NCI-H510A (cell line): ENCODE data around the gene ESYT2.
"Not testable (repeated sequence)": the region's sequence is repeated elsewhere in the genome, so short reads cannot be mapped to it uniquely, and the experiment has no call there.

ENCODE experiments used
- DNase-seq: peaks from one replicate; lab custom pipeline; 2025; lab: John Stamatoyannopoulos, UW

The ESYT2 gene

DNA sequence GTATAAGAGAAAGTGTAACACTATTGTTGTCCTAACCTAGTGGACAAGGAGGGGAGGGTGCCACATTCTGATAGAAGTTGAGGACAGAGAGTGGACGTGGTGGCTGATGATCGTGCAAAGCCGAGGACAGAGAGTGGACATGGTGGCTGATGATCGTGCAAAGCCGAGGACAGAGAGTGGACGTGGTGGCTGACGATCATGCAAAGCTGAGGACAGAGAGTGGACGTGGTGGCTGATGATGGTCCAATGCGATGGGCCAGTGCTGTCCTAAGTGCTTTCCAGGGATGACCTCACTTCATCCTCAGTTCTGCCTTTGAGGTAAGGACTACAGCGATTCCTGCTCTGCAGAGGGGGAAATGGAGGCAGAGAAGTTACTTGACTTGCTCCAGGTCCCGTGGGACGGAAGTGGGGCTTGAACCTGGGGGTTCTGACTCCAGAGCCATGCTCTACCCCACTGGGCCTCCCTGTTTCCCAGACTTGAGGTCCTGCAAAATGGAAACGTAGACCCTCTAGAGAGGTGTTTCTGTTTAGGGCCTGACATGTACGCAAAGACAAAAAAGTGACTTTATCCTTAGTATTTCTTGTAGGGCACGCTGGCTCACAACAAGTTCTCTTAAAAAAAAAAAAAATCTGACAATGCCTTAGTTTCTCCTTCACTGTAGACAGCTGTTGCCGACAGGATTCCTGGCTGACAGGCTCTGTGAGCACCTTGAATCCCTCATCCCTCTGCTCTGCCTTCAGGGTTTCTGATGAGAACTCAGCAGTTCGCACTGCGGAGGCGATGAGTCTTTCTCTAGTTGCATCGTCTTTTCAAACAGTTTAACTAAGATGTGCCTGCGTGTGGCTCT, 104.4 kb downstream of the ESYT2 start:
- no peak for DNase-seq

DNA sequence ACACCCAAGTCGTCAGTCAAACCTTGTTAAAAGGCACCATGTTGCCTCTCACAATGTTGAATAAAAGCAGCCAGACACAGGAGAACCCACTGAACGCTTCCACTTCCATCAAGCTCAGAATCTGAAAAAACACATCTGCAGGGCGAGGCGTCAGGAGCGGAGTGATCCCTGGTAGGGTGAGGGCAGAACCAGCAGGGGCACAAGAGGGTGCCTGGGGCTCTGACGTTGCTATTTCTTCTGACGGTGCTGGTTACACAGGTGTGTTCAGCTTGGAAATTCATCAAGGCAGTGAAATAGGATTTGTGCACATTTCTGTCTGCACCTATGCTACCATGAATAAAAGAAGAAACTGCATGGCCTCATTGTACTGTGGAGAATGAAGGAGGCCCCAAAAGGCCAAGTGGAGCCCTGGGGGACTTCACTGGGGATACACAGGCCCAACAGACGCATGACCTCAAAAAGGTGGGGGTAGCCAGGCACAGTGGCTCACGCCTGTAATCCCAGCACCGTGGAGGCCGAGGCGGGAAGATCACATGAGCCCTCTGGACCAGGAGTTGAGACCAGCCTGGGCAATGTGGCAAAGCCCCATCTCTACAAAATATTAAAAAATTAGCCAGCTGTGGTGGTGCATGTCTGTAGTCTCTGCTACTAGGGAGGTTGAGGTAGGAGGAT, 105.5 kb downstream of the ESYT2 start:
- no peak for DNase-seq

GRCh38 chr7:158723266-158723665, 106.0 kb downstream of the ESYT2 start:
- DNase-seq: no peak

DNA sequence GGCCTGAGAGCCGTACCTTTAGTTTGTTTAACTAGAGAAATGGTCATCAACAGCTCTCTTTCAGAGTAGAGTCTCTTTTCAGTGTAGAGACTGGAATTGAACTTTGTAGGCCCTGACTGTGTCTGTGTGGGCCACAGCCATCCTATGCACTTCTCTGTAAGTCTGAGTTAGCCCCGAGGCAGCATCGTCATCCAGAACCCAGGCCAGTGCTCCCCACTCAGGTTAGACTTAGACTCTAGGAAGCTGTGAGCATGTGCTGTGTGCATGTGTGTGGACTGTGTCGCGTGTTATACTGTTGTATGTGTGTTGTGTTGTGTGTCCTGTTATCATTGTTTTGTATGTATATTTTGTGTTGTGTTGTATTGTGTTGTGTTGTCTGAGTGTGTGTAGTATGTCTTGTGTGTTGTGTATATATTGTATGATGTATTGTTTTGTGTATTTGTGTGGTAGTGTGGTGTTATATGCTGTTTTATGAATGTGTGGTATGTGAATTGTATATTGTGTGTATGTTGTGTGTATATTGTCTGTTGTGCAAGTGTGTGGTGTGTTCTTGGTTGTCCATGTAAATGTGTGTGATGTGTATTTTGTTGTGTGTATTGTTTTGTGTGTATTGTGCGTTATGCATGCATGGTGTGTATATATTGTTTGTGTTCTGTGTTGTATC, 106.6 kb downstream of the ESYT2 start:
- DNase-seq: no peak

GRCh38 chr7:158720112-158720511, 109.2 kb downstream of the ESYT2 start:
- no peak for DNase-seq

DNA sequence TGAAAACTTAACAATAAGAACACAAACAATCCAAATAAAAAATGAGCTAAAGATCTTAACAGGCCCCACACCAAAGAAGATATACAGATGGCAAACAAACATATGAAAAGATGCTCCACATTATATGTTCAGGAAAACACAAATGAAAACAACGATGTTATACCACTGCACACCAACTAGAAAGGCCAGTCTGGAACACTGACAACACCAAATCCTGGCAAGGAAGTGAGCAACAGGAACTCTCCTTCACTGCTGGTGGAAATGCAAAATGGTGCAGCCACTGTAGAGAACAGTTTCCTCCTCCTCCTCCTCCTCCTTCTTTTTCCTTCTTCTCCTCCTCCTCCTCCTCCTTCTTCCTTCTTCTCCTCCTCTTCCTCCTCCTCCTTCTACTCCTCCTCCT, 112.5 kb downstream of the ESYT2 start:
- DNase-seq: no peak

GRCh38 chr7:158710651-158711102, 118.6 kb downstream of the ESYT2 start:
- DNase-seq: no peak

GRCh38 chr7:158707610-158708009, 121.7 kb downstream of the ESYT2 start:
- no peak for DNase-seq

DNA sequence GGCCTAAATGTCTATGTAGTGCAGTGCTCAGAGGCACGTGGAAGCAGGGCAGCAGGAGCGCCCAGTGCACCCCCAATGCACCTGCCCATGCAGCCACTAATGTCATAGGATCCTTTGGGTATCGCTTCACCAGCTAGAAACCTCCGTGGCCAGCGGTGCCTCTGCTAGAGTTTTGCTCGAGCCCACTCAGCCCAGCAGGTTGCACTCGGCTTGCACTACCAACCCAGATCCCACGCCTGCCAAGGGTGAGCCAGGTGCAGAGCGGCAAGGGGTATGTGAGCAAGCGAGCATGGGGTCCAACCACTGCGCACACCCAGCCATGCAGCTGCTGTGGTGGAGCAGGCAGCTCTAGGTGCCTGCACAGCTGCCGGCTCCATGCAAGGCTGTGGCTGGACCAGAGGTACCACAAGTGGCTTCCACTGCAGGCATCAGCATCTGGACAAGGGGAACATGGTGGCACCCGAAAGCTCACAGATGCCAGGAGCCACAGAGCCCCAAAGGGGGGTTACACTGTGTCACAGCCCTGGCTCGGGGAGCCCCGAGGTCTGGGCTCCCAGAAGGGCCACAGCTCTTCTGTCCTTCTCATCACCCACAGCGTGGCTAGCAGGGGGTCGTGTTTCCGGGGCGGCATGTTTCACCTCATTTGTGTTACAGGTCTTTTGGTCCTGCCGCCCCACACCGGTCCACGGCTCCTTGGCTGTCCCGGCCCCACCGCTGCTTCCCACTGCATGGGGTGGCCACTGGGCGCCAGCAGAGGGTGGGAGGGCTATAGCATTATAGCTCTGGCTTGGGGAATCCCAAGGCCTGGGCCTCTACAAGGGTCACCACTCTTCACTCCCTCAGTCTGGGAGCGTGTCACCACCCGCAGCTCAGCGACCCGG, 122.4 kb downstream of the ESYT2 start:
- no peak for DNase-seq

DNA sequence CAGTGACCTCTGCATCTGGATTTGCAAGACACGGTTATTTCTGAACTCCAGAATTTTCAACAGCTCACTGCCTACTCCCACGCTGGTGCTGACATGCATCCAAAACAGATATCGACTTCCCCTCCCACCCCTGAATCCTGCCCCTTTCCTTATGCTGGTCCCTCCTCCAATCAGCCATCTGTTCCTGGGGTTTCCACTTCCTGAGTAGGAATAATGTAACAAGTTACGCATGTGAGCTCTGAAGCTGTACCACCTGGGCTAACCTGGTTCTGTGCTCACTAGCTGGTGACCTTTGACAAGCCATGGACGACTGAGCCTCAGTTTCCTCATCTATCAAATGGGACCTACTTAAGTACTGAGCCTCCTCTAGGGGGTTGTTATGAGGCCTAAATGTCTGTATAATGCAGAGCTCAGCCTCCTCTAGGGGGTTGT, 123.0 kb downstream of the ESYT2 start:
- no peak for DNase-seq

DNA sequence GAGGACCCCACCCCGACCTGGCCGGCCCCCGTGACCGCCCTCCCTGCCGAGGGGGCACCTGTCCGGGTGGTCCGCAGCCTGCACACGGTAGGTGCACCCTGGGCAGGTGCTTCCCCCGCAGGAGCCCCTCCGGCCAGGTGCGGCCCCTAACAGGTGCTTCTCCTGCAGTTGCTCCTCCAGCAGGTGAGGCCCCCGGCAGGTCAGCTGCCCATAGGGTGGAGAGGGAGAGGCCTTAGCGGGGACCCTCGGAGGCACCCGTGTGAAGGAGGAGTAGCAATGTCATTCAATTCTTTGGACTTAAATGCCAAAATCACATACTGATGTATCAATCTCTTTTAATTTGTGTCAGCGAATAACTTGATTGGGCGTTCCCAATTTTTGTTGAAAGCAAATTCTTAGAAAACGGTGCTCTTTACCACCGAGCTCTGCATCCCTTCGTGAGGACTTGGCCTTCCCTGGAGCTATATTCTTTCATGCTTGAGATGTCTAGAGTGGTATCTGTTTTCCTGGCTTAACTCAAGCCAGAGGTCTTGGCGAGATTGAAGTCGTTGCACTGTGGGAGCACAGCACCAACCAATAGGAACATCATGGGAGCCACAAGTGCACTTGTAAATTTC, 124.0 kb downstream of the ESYT2 start:
- peak; percentile 71 for DNase-seq

DNA sequence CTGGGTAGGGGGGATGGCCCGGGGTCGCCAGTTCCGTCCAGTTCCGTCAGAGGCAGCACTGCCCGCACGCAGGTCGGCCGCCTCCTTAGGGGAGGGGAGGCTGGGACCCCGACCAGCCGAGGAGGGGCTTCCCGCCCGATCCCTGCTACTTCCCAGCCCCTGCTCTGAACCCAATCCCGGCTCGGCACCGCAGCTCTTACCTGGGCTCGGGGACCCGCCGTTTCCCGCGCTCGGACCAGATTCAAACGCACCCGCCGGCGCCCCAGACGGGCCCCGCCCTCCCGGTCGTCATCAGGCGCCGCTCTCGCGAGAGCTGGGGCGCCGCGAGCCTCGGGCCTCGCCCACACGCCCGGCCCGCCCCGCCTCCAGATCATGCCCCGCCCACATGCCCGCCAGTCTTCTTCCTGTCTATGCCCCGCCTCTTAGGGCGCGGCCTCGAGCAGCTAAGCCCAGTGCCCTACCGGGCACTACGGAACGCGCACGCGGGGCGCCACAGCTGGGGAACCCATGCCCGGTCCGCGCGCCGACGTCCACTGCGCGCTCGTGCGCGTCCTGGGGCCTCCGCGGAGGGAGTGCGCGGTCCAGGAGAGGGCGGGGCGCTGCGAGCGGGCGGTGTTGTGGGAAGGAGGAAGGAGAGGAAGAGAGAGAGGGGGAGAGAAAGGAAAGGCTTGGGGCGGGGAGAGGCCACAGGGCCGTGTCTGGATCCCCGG, 124.6 kb downstream of the ESYT2 start, which contains the start of gene NCAPG2:
TSS of gene NCAPG2 (minus strand) at position 281 of the 710 bp plus-strand sequence. CDS start 2,905 bp downstream, outside the sequence.
- DNase-seq: peak; percentile 98

- not testable (repeated sequence) for DNase-seq
Observed at GRCh38 chr7:158703679-158704523, 125.4 kb downstream of the ESYT2 start.

DNA sequence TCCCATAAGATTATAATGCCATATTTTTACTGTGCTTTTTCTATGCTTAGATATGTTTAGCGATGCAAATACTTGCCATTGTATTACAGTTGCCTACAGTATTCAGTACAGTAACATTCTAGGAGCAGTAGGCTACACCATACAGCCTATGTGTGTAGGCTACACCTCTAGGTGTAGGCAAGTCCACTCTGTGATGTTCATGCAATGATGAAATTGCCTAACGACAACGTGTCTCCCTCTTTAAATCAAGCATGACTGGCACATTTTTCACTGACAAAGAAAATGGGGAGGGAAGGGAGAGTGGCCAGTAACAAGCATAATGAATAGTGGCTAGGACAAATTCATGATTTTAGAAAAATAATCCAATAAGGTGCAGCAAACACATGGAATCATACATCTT, 126.4 kb downstream of the ESYT2 start:
- no peak for DNase-seq

- no peak for DNase-seq
Observed at GRCh38 chr7:158702196-158702595, 127.1 kb downstream of the ESYT2 start.

DNA sequence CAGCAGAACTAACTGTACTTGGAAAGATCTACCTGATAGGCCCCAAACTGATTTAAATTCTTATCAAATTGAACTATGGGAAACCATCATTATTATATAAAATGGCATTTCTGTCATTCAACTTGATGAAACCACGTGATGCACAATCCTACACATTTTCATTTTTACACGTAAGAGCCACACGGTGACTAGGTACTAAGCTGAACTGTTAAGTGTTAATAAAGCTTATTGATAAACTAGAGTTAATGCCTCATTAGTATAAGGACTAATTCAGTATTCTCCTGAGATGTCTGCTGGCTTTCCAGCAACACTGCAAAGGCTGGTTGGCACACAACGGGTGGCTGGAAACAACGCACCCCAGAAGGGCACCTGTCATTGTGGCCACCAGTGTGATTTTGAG, 129.3 kb downstream of the ESYT2 start:
- no peak for DNase-seq

GRCh38 chr7:158699341-158699740, 130.0 kb downstream of the ESYT2 start:
- DNase-seq: no peak

- DNase-seq: no peak
Observed at GRCh38 chr7:158698657-158699195, 130.6 kb downstream of the ESYT2 start.

DNA sequence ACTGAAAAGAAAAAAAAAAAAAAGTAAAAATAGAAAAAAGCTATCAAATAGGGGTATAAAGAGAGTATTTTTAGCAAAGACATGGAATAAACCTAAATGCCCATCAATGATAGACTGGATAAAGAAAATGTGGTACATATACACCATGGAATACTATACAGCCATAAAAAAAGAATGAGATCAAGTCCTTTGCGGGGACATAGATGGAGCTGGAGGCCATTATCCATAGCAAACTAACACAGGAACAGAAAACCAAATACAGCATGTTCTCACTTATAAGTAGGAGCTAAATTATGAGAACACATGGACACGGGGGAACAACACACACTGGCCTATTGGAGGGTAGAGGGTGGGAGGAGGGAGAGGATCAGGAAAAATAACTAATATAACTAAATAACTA, 131.7 kb downstream of the ESYT2 start:
- not testable (repeated sequence) for DNase-seq
